HepG2 (cell line): ENCODE results near the gene GRIN3B.

Experiments
- JUN ChIP-seq: sonication (generic); formaldehyde crosslinking; IDR thresholded peaks from 2 replicates; pipeline ENCODE4 v1.4.0; 2020; ENCODE audit warnings: mild to moderate bottlenecking, missing genetic modification reagents
- POLR2AphosphoS5 ChIP-seq: IDR thresholded peaks from 2 replicates; pipeline ENCODE4 v1.6.1; 2012; ENCODE audit warnings: low read depth, low read length
- TF ChIP-seq, protein P1 (sequence below): sonication (generic); formaldehyde crosslinking; conservative IDR thresholded peaks from 2 replicates; pipeline ENCODE4 v1.4.0; 2020; ENCODE audit warnings: missing genetic modification reagents

- TF ChIP-seq JUN (CRISPR knock-in tag) (no peak), POLR2AphosphoS5 (no peak)
- TF ChIP-seq, protein P1, sequence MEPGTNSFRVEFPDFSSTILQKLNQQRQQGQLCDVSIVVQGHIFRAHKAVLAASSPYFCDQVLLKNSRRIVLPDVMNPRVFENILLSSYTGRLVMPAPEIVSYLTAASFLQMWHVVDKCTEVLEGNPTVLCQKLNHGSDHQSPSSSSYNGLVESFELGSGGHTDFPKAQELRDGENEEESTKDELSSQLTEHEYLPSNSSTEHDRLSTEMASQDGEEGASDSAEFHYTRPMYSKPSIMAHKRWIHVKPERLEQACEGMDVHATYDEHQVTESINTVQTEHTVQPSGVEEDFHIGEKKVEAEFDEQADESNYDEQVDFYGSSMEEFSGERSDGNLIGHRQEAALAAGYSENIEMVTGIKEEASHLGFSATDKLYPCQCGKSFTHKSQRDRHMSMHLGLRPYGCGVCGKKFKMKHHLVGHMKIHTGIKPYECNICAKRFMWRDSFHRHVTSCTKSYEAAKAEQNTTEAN (CRISPR knock-in tag), result no peak
These were observed 41.0 kb upstream of the GRIN3B start for GRCh38 chr19:958967-959855.
